B cell (primary cell): ENCODE data around the gene NUP62. TPM values are rescaled to one million over a fixed set of nuclear protein-coding genes. Genes with fewer than 3 reads are reported as not detected.
"Not testable (repeated sequence)": the region's sequence is repeated elsewhere in the genome, so short reads cannot be mapped to it uniquely, and the experiment has no call there.

Experiments used
- ATAC-seq: fragments of 200-7000 bp; cut with Tn5 transposase; one replicate; pipeline ENCODE4 v1.10.0; 2021; ENCODE audit warnings: low read depth, mild to moderate bottlenecking, moderate number of reproducible peaks, moderate library complexity
- CTCF ChIA-PET: fragments of 350-600 bp; sonication (Branson Sonifier 250); formaldehyde crosslinking; loops from one replicate; lab custom pipeline; 2021; ENCODE audit warnings: antibody characterized with exemption, inconsistent platforms; lab: Charles Lee
- POLR2A ChIA-PET: fragments of 350-600 bp; sonication (Branson Sonifier 250); formaldehyde crosslinking; loops from one replicate; lab custom pipeline; 2021; ENCODE audit warnings: antibody characterized with exemption; lab: Charles Lee
- DNase-seq: peaks from one replicate; pipeline ENCODE4 v3.0.0; 2013
- H2AFZ ChIP-seq: 2 replicates; pipeline ENCODE4 v1.6.1; 2012; ENCODE audit warnings: mild to moderate bottlenecking, low read depth, low read length; ENCODE audit not compliant: insufficient read depth, poor library complexity, severe bottlenecking
- H3K27ac ChIP-seq, 2 donors: 1 replicate in 1 of 2; 2 replicates in 1 of 2; pipeline ENCODE4 v1.5.1; 2012 to 2013; ENCODE audit warnings: low read length in 2 of 2, mild to moderate bottlenecking in 2 of 2, moderate library complexity in 1 of 2
- H3K27me3 ChIP-seq, 4 experiments: fragments of 200-600 bp in 1 of 4; sonication (generic) in 1 of 4; replicated peaks in 1 of 4; 1 replicate in 2 of 4; 2 replicates in 2 of 4; pipeline versions ENCODE4 v1.6.1 to v1.7.0; 2013 to 2016; ENCODE audit warnings: low read length in 3 of 4, mild to moderate bottlenecking in 2 of 4, mixed read lengths in 1 of 4, moderate library complexity in 1 of 4; ENCODE audit not compliant: insufficient read depth in 4 of 4, control insufficient read depth in 3 of 4; ENCODE audit errors: control extremely low read depth in 1 of 4
- H3K36me3 ChIP-seq, 2 experiments: replicated peaks in 1 of 2; 1 replicate in 1 of 2; 2 replicates in 1 of 2; pipeline versions ENCODE4 v1.6.1 to v1.7.1; 2013; ENCODE audit warnings: low read length in 1 of 2; ENCODE audit not compliant: insufficient read depth in 2 of 2, control insufficient read depth in 1 of 2; ENCODE audit errors: control extremely low read depth in 1 of 2, extremely low read depth in 1 of 2
- H3K4me1 ChIP-seq, 2 donors: fragments of 200-600 bp in 1 of 2; sonication (generic) in 1 of 2; 1 replicate in 1 of 2; 2 replicates in 1 of 2; pipeline versions ENCODE4 v1.5.1 to v1.6.1; 2013 to 2017; ENCODE audit warnings: low read length in 2 of 2; ENCODE audit not compliant: control insufficient read depth in 2 of 2, insufficient read depth in 2 of 2
- H3K4me2 ChIP-seq: replicated peaks from 2 replicates; pipeline ENCODE3; 2012; ENCODE audit warnings: mild to moderate bottlenecking, low read depth, low read length; ENCODE audit not compliant: poor library complexity, severe bottlenecking
- H3K4me3 ChIP-seq, 5 experiments: fragments of 200-600 bp in 1 of 5; sonication (generic) in 1 of 5; 1 replicate in 3 of 5; 2 replicates in 2 of 5; pipeline versions ENCODE4 v1.5.1 to v1.7.0; 2011 to 2016; ENCODE audit warnings: low read length in 4 of 5, mild to moderate bottlenecking in 4 of 5, low read depth in 2 of 5, control low read depth in 1 of 5, moderate library complexity in 1 of 5; ENCODE audit not compliant: insufficient read depth in 1 of 5; ENCODE audit errors: control extremely low read depth in 1 of 5, extremely low read depth in 1 of 5
- H3K79me2 ChIP-seq: fragments of 200-600 bp; sonication (generic); one replicate; pipeline ENCODE4 v1.6.0; 2016; ENCODE audit warnings: low read length; ENCODE audit not compliant: control insufficient read depth, insufficient read depth
- H3K9ac ChIP-seq: fragments of 200-600 bp; sonication (generic); 2 replicates; pipeline ENCODE4 v1.6.1; 2017; ENCODE audit warnings: mild to moderate bottlenecking, low read length, moderate library complexity
- H3K9me3 ChIP-seq, 3 donors: one replicate each; pipeline versions ENCODE4 v1.6.1 to v1.7.1; 2013; ENCODE audit warnings: low read length in 2 of 3; ENCODE audit not compliant: control insufficient read depth in 2 of 3, insufficient read depth in 1 of 3; ENCODE audit errors: control extremely low read depth in 1 of 3
- H4K20me1 ChIP-seq: 2 replicates; pipeline ENCODE4 v1.6.0; 2012; ENCODE audit warnings: mild to moderate bottlenecking, low read length; ENCODE audit not compliant: insufficient read depth, control insufficient read depth, poor library complexity, severe bottlenecking
- H3K27ac Mint-ChIP-seq: one replicate; pipeline ENCODE4 v1.8.0; 2021; ENCODE audit warnings: mixed read lengths
- H3K27me3 Mint-ChIP-seq: one replicate; pipeline ENCODE4 v1.8.0; 2021; ENCODE audit warnings: mixed read lengths
- H3K4me1 Mint-ChIP-seq: one replicate; pipeline ENCODE4 v1.8.0; 2021; ENCODE audit warnings: mixed read lengths
- H3K4me3 Mint-ChIP-seq: one replicate; pipeline ENCODE4 v1.8.0; 2021; ENCODE audit warnings: mixed read lengths
- H3K9me3 Mint-ChIP-seq: one replicate; pipeline ENCODE4 v1.8.0; 2022; ENCODE audit warnings: mixed read lengths; ENCODE audit not compliant: insufficient read depth
- CTCF ChIP-seq: fragments of 200-600 bp; IDR thresholded peaks from one replicate; pipeline ENCODE4 v1.8.0; 2022; ENCODE audit warnings: antibody characterized with exemption, mild to moderate bottlenecking
- EZH2 ChIP-seq: IDR thresholded peaks from 2 replicates; pipeline ENCODE4 v1.6.1; 2012; ENCODE audit warnings: borderline replicate concordance, low read depth, mild to moderate bottlenecking, moderate library complexity, low read length; ENCODE audit not compliant: insufficient read depth, poor library complexity, severe bottlenecking
- WGBS: methylation state at CpG from one replicate; pipeline ENCODE4 v1.1.5; 2013; ENCODE audit warnings: missing lambda C conversion rate; ENCODE audit not compliant: insufficient coverage; 5-methylcytosine and 5-hydroxymethylcytosine counted together
- intact Hi-C: fragments of 100-400 bp; cut with micrococcal nuclease; formaldehyde crosslinking; loops from one replicate; pipeline ENCODE4 v1.10.0; 2022
- polyA plus RNA-seq: library from polyadenylated mRNA; depleted of rRNA; stranded (reverse); fragments of >200 nt; gene quantifications from 2 replicates; pipeline ENCODE4 v1.2.3, GENCODE V29; 2012
- total RNA-seq, 2 donors: library from RNA; stranded (reverse); fragments of 120-200 nt in 1 of 2; gene quantifications; 1 replicate in 1 of 2; 2 replicates in 1 of 2; pipeline versions ENCODE4 v1.2.3 to v1.2.4, GENCODE V29; 2013 to 2022

The NUP62 gene
- total and polyA plus RNA-seq, 2 donors (not counting 1 experiment from before 2014, with no cell fraction given) = 25.2 to 75.7 TPM

- Histone ChIP-seq H3K27ac (no peak overlapping the region), H3K9ac (no peak overlapping the region), H3K36me3 (peaks cover 2 to 19% of the 10 kb centered on the region in 2 experiments), H4K20me1 (no peaks in the 10 kb centered on the region), H3K4me2 (no peak overlapping the region), H3K4me3 (no peak overlapping the region), H3K79me2 (no peaks in the 10 kb centered on the region), H3K4me1 (no peaks in the 10 kb centered on the region), H3K9me3 (peaks cover 0 to 8% (median 0%) of the 10 kb centered on the region in 3 donors), H2AFZ (no peak overlapping the region), H3K27me3 (peaks cover 0 to 10% (median 8%) of the 10 kb centered on the region in 4 experiments)
- H3K27ac Mint-ChIP-seq = no peak overlapping the region
- WGBS = 80% methylated on average over 6 of the region's 6 CpGs
- H3K4me1 Mint-ChIP-seq = no peaks in the 10 kb centered on the region
- no peak overlapping the region for H3K4me3 Mint-ChIP-seq
- DNase-seq = no peak
- ChIA-PET CTCF (no interaction called here), POLR2A (no interaction called here)
- TF ChIP-seq CTCF (no peak), EZH2 (no peak)
- intact Hi-C loops = no loop called here
- H3K9me3 Mint-ChIP-seq = no peaks in the 10 kb centered on the region
- H3K27me3 Mint-ChIP-seq = peaks cover 5% of the 10 kb centered on the region
- ATAC-seq = no peak
Measured at GRCh38 chr19:49972841-49973240, 43.5 kb upstream of the NUP62 start.

GRCh38 chr19:49971991-49972411 is 42.7 kb upstream of the NUP62 start:
- ChIA-PET POLR2A (no interaction called here), CTCF (no interaction called here)
- Mint-ChIP-seq H3K9me3 (no peaks in the 10 kb centered on the region), H3K4me3 (no peak overlapping the region), H3K27me3 (peaks cover 5% of the 10 kb centered on the region), H3K27ac (no peak overlapping the region), H3K4me1 (no peaks in the 10 kb centered on the region)
- no peak for ATAC-seq
- Histone ChIP-seq H3K79me2 (no peaks in the 10 kb centered on the region), H4K20me1 (no peaks in the 10 kb centered on the region), H3K4me1 (no peaks in the 10 kb centered on the region), H3K4me3 (no peak overlapping the region), H3K9ac (no peak overlapping the region), H3K27me3 (peaks cover 0 to 10% (median 8%) of the 10 kb centered on the region in 4 experiments), H2AFZ (no peak overlapping the region), H3K27ac (no peak overlapping the region), H3K4me2 (no peak overlapping the region), H3K36me3 (peaks cover 2 to 15% of the 10 kb centered on the region in 2 experiments), H3K9me3 (peaks cover 0 to 8% (median 0%) of the 10 kb centered on the region in 3 donors)
- intact Hi-C loops = no loop called here
- WGBS = 80% methylated on average over 12 of the region's 12 CpGs
- no peak for TF ChIP-seq CTCF
- no peak for TF ChIP-seq EZH2
- no peak for DNase-seq

GRCh38 chr19:49969355-49969754 is 40.1 kb upstream of the NUP62 start:
- H3K9ac ChIP-seq, ATAC-seq, H3K4me3 ChIP-seq, intact Hi-C loops, H3K4me1 Mint-ChIP-seq, H3K27me3 Mint-ChIP-seq, H3K79me2 ChIP-seq, H3K27ac Mint-ChIP-seq, H4K20me1 ChIP-seq, H3K4me1 ChIP-seq, CTCF ChIA-PET, H3K27ac ChIP-seq, H3K36me3 ChIP-seq, DNase-seq, H3K9me3 Mint-ChIP-seq, H3K4me3 Mint-ChIP-seq, H3K4me2 ChIP-seq, H2AFZ ChIP-seq, POLR2A ChIA-PET: not testable (repeated sequence)
- Histone ChIP-seq H3K27me3 (peaks cover 0 to 10% (median 8%) of the 10 kb centered on the region in 4 experiments), H3K9me3 (peaks cover 0 to 15% (median 0%) of the 10 kb centered on the region in 3 donors)
- WGBS = no CpG with 5 or more reads among the region's 9 CpGs
